Stimulated activated CD8-positive, alpha-beta memory T cell treated with anti-CD3 and anti-CD28 coated beads, Interleukin-15, amount 100 ng/mL, for 24 hours (primary cell): ENCODE data around the gene SMARCE1.

Source experiments
- DNase-seq: peaks from one replicate; pipeline ENCODE4 v3.0.0-alpha.2; 2020; ENCODE audit warnings: low read depth

SMARCE1 gene

GRCh38 chr17:40647624-40648383 is at the start of gene SMARCE1:
SMARCE1 (minus strand) TSS chr17:40647818; CDS start chr17:40645802, 2,016 bp downstream.
- peak; percentile 51 for DNase-seq

GRCh38 chr17:40697297-40697696 is 49.7 kb upstream of the SMARCE1 start:
- DNase-seq: no peak

- no peak for DNase-seq
Measured at GRCh38 chr17:40696651-40697072, 49.0 kb upstream of the SMARCE1 start.

GRCh38 chr17:40695874-40696472 is 48.4 kb upstream of the SMARCE1 start:
- no peak for DNase-seq

GRCh38 chr17:40694584-40694983 is 47.0 kb upstream of the SMARCE1 start:
- no peak for DNase-seq

- no peak for DNase-seq
Measured at GRCh38 chr17:40687106-40687505, 39.5 kb upstream of the SMARCE1 start.

GRCh38 chr17:40686192-40686591 is 38.6 kb upstream of the SMARCE1 start:
- DNase-seq: no peak

- DNase-seq: no peak
Measured at GRCh38 chr17:40680998-40681397, 33.4 kb upstream of the SMARCE1 start.

GRCh38 chr17:40679523-40679907 is 31.9 kb upstream of the SMARCE1 start:
- no peak for DNase-seq

- no peak for DNase-seq
Measured at GRCh38 chr17:40678902-40679522, 31.4 kb upstream of the SMARCE1 start.

GRCh38 chr17:40675905-40676304 is 28.3 kb upstream of the SMARCE1 start:
- DNase-seq: no peak

GRCh38 chr17:40672654-40673053 is 25.0 kb upstream of the SMARCE1 start:
- DNase-seq: no peak

GRCh38 chr17:40671282-40671681 is 23.7 kb upstream of the SMARCE1 start:
- DNase-seq: no peak

GRCh38 chr17:40666331-40666730 is 18.7 kb upstream of the SMARCE1 start:
- DNase-seq: no peak

GRCh38 chr17:40664582-40665333 is 17.1 kb upstream of the SMARCE1 start, which contains the start of gene KRT222:
KRT222 (minus strand) TSS chr17:40665177; CDS start chr17:40665099, 78 bp downstream.
- no peak for DNase-seq

- DNase-seq: no peak
Measured at GRCh38 chr17:40663252-40663651, 15.6 kb upstream of the SMARCE1 start.

- DNase-seq: no peak
Measured at GRCh38 chr17:40659911-40660310, 12.3 kb upstream of the SMARCE1 start.

GRCh38 chr17:40658396-40658795 is 10.8 kb upstream of the SMARCE1 start:
- DNase-seq: no peak

- DNase-seq: no peak
Measured at GRCh38 chr17:40651939-40652338, 4.3 kb upstream of the SMARCE1 start.

GRCh38 chr17:40648384-40648968 is 858 bp upstream of the SMARCE1 start:
- no peak for DNase-seq

GRCh38 chr17:40646791-40647623 is 611 bp downstream of the SMARCE1 start:
- no peak for DNase-seq
